Endothelial cell of umbilical vein (primary cell): Measurements from ENCODE around the gene TM6SF1. TPM values are rescaled to one million over a fixed set of nuclear protein-coding genes. Genes with fewer than 3 reads are reported as not detected.

Source experiments
- Bru-seq: library from RNA; stranded (reverse); fragments of 400-500 nt; gene quantifications from one replicate; lab custom pipeline; 2021; lab: Mats Ljungman, UMichigan
- BruChase-seq, 2 experiments: library from RNA; stranded (reverse); fragments of 400-500 nt; gene quantifications; one replicate each; lab custom pipeline; 2021; lab: Mats Ljungman, UMichigan
- BruUV-seq: library from RNA; stranded (reverse); fragments of 400-500 nt; replicated peaks from 2 replicates; lab custom pipeline; 2021; lab: Mats Ljungman, UMichigan
- CTCF ChIA-PET: fragments of 300-600, 350-600 bp; sonication (Branson Sonifier 250); formaldehyde crosslinking; loops from one replicate; lab custom pipeline; 2021; ENCODE audit warnings: antibody characterized with exemption, inconsistent platforms; lab: Charles Lee
- POLR2A ChIA-PET: fragments of 300-600, 350-600 bp; sonication (Branson Sonifier 250); formaldehyde crosslinking; loops from one replicate; lab custom pipeline; 2021; ENCODE audit warnings: antibody characterized with exemption, inconsistent platforms; lab: Charles Lee
- DNase-seq: peaks from one replicate; pipeline ENCODE4 v3.0.0-alpha.2; 2011; ENCODE audit warnings: low read depth, low spot score
- FAIRE-seq: peaks from 2 replicates; lab custom pipeline; 2011; peaks lifted over from hg19 to GRCh38; lab: Jason Lieb, UNC
- H2AFZ ChIP-seq: 2 replicates; pipeline ENCODE4 v1.6.0; 2012; ENCODE audit warnings: low read depth, low read length, control low read depth, inconsistent platforms
- H3K27ac ChIP-seq: 2 replicates; pipeline ENCODE4 v1.5.1; 2011; ENCODE audit warnings: low read depth, mild to moderate bottlenecking, control low read depth, low read length, moderate library complexity; ENCODE audit not compliant: insufficient read depth
- H3K27me3 ChIP-seq, 2 experiments: 2 replicates each; pipeline versions ENCODE4 v1.6.0 to v1.6.1; 2011; ENCODE audit warnings: low read length in 2 of 2, mixed read lengths in 1 of 2; ENCODE audit not compliant: control insufficient read depth in 2 of 2, insufficient read depth in 2 of 2
- H3K36me3 ChIP-seq, 2 experiments: 2 replicates in 1 of 2; 3 replicates in 1 of 2; pipeline ENCODE4 v1.5.1; 2011; ENCODE audit warnings: low read length in 2 of 2, mild to moderate bottlenecking in 1 of 2, moderate library complexity in 1 of 2; ENCODE audit not compliant: control insufficient read depth in 2 of 2, insufficient read depth in 2 of 2; ENCODE audit errors: extremely low read depth in 1 of 2
- H3K4me1 ChIP-seq: 3 replicates; pipeline ENCODE4 v1.5.1; 2011; ENCODE audit warnings: mild to moderate bottlenecking, low read length; ENCODE audit not compliant: control insufficient read depth, insufficient read depth; ENCODE audit errors: extremely low read depth
- H3K4me2 ChIP-seq: 2 replicates; pipeline ENCODE4 v1.6.1; 2011; ENCODE audit warnings: low read length, control low read depth, mixed read lengths; ENCODE audit not compliant: insufficient read depth
- H3K4me3 ChIP-seq, 3 experiments: fragments of 200-600 bp in 1 of 3; sonication (generic), shearing (Covaris generic) in 1 of 3; replicated peaks in 1 of 3; 2 replicates each; pipeline ENCODE4 v1.5.1; 2011 to 2016; ENCODE audit warnings: control low read depth in 3 of 3, low read length in 3 of 3, mild to moderate bottlenecking in 2 of 3, inconsistent platforms in 1 of 3, low read depth in 1 of 3, moderate library complexity in 1 of 3; ENCODE audit not compliant: insufficient read depth in 1 of 3
- H3K79me2 ChIP-seq: 2 replicates; pipeline ENCODE4 v1.6.0; 2012; ENCODE audit warnings: low read length, inconsistent platforms; ENCODE audit not compliant: control insufficient read depth, insufficient read depth
- H3K9ac ChIP-seq: replicated peaks from 2 replicates; pipeline ENCODE3; 2011; ENCODE audit warnings: low read length, control low read depth; ENCODE audit not compliant: insufficient read depth; ENCODE audit errors: extremely low read depth
- H3K9me1 ChIP-seq: replicated peaks from 3 replicates; pipeline ENCODE4 v1.6.0; 2011; ENCODE audit warnings: mild to moderate bottlenecking, low read length; ENCODE audit not compliant: control insufficient read depth, insufficient read depth; ENCODE audit errors: extremely low read depth
- H3K9me3 ChIP-seq: replicated peaks from 2 replicates; pipeline ENCODE4 v1.5.1; 2012; ENCODE audit warnings: low read length, inconsistent platforms; ENCODE audit not compliant: control insufficient read depth, insufficient read depth
- H4K20me1 ChIP-seq: replicated peaks from 2 replicates; pipeline ENCODE3; 2011; ENCODE audit warnings: mild to moderate bottlenecking, low read length; ENCODE audit not compliant: control insufficient read depth, insufficient read depth; ENCODE audit errors: extremely low read depth
- JUN ChIP-seq: IDR thresholded peaks from 2 replicates; pipeline ENCODE4 v1.6.1; 2011; ENCODE audit warnings: borderline replicate concordance, low read depth; ENCODE audit not compliant: insufficient read length, insufficient read depth
- MYC ChIP-seq: IDR thresholded peaks from one replicate; pipeline ENCODE4 v1.6.1; 2011; ENCODE audit warnings: mild to moderate bottlenecking, low read depth, low read length
- POLR2A ChIP-seq: IDR thresholded peaks from 2 replicates; pipeline ENCODE4 v1.6.1; 2012; ENCODE audit warnings: low read depth, mild to moderate bottlenecking, control low read depth, low read length
- dilution Hi-C: fragments of 300-500 bp; cut with MboI; formaldehyde crosslinking; loops from one replicate; pipeline ENCODE4 v1.15.0; 2019; ENCODE audit warnings: low sequenced_read_pairs; ENCODE audit not compliant: extremely low pct_ligation_motif_present
- intact Hi-C: fragments of 100-400 bp; cut with micrococcal nuclease; formaldehyde crosslinking; loops from one replicate; pipeline ENCODE4 v1.10.0; 2022
- long read RNA-seq: library from polyadenylated mRNA; stranded (forward); transcript quantifications from one replicate; pipeline ENCODE4 v2.0.0, GENCODE V29; 2021
- polyA minus RNA-seq, 3 experiments: library from RNA; depleted of rRNA, polyadenylated mRNA; stranded (reverse); fragments of >200 nt; gene quantifications; 1 replicate in 1 of 3; 2 replicates in 2 of 3; pipeline ENCODE4 v1.2.3, GENCODE V29; 2011
- polyA plus RNA-seq, 4 experiments: library from polyadenylated mRNA; depleted of rRNA in 3 of 4; stranded (reverse) in 3 of 4; unstranded in 1 of 4; fragments of >200 nt; gene quantifications; 2 replicates each; pipeline versions ENCODE4 v1.2.1 to v1.2.3, GENCODE V29; 2011 to 2012; ENCODE audit warnings: missing spikeins in 1 of 4
- total RNA-seq: library from RNA; stranded (reverse); gene quantifications from 2 replicates; pipeline ENCODE4 v1.2.3, GENCODE V29; 2021

Gene TM6SF1
- 26.5 and 26.8 TPM in 2 replicates for total RNA-seq
- 33.0 and 38.0 TPM in 2 replicates for polyA plus RNA-seq
- 25.8 and 29.4 TPM in 2 replicates for polyA plus RNA-seq (2011; cell fraction: cytosol; rRNA removed)
- 35.0 and 41.6 TPM in 2 replicates for polyA plus RNA-seq (2011; cell fraction: nucleus; rRNA removed)
- 25.7 and 29.6 TPM in 2 replicates for polyA plus RNA-seq (2012)
- polyA minus RNA-seq: 33.7 and 43.8 TPM in 2 replicates
- not detected for polyA minus RNA-seq (2011; cell fraction: cytosol; rRNA and poly(A)+ RNA removed)
- polyA minus RNA-seq (2011; cell fraction: nucleus; rRNA and poly(A)+ RNA removed): 25.5 and 26.6 TPM in 2 replicates
- Bru-seq, nascent RNA: percentile 76 among the genes with signal in this experiment
- BruChase-seq, experiment 1, labeled RNA remaining after a 6-hour chase: percentile 77 among the genes with signal in this experiment
- BruChase-seq, experiment 2, labeled RNA remaining after a 2-hour chase: percentile 91 among the genes with signal in this experiment
- long read RNA-seq, transcript TM6SF1-202 (10 exons, 2,074 nt): major isoform, 72 of 132 reads
- long read RNA-seq, transcript TM6SF1-203 (10 exons, 1,808 nt): minor isoform, 6 of 132 reads
- long read RNA-seq, partial matches to known transcripts: 4 of 132 reads
- long read RNA-seq, other reads (novel, unspliced or antisense): 49 of 132 reads

- H3K27ac ChIP-seq: peak within 1 kb of the TSS; percentile 95
- H3K9me3 ChIP-seq: no peaks in the 10 kb centered on the region
- FAIRE-seq (peak; percentile 67), DNase-seq (peak; percentile 45)
- peak within 1 kb of the TSS; percentile 55 to 77 (median 56) for H3K4me3 ChIP-seq
- no peak for TF ChIP-seq MYC
- TF ChIP-seq POLR2A: peak; percentile 59
- TF ChIP-seq JUN: no peak
- H4K20me1 ChIP-seq: no peaks in the 10 kb centered on the region
- ChIA-PET CTCF (interaction anchor here (0.8 to 2.2 kb wide), 6 partner anchors 13 to 99 kb away, joined by 3 to 11 read pairs (median 4); partner anchors contain the start of genes BTBD1 and C15orf40), POLR2A (interaction anchor here (0.6 to 1.5 kb wide), 2 partner anchors 14 to 572 kb away, joined by 3 to 4 read pairs; no protein-coding TSS in a partner anchor)
- H3K9me1 ChIP-seq: no peaks in the 10 kb centered on the region
- H3K4me2 ChIP-seq: peak within 1 kb of the TSS; percentile 77
- H2AFZ ChIP-seq: peak within 1 kb of the TSS; percentile 63
- dilution Hi-C loops (no loop called here), intact Hi-C loops (no loop called here)
- peaks cover 45% of the 10 kb centered on the region for H3K4me1 ChIP-seq
- H3K79me2 ChIP-seq: peaks cover 26% of the 10 kb centered on the region
- no peaks in the 10 kb centered on the region for H3K27me3 ChIP-seq
- BruUV-seq: no TSS peak
- no peaks in the 10 kb centered on the region for H3K36me3 ChIP-seq
- H3K9ac ChIP-seq: peak within 1 kb of the TSS; percentile 94
Measured at GRCh38 chr15:83106994-83107840, at the start of gene TM6SF1. Gene TM6SF1, plus strand, starts transcription at chr15:83107645. Its CDS starts 36 bp downstream, at chr15:83107681.
